GM19455 (cell line): ENCODE data around the gene CTNND2.
"Not testable (repeated sequence)": the region's sequence is repeated elsewhere in the genome, so short reads cannot be mapped to it uniquely, and the experiment has no call there.

Source experiments
- ATAC-seq: cut with Tn5 transposase; IDR thresholded peaks from one replicate; pipeline ENCODE4 v1.9.1; 2021; ENCODE audit not compliant: unreplicated experiment

CTNND2 gene

DNA sequence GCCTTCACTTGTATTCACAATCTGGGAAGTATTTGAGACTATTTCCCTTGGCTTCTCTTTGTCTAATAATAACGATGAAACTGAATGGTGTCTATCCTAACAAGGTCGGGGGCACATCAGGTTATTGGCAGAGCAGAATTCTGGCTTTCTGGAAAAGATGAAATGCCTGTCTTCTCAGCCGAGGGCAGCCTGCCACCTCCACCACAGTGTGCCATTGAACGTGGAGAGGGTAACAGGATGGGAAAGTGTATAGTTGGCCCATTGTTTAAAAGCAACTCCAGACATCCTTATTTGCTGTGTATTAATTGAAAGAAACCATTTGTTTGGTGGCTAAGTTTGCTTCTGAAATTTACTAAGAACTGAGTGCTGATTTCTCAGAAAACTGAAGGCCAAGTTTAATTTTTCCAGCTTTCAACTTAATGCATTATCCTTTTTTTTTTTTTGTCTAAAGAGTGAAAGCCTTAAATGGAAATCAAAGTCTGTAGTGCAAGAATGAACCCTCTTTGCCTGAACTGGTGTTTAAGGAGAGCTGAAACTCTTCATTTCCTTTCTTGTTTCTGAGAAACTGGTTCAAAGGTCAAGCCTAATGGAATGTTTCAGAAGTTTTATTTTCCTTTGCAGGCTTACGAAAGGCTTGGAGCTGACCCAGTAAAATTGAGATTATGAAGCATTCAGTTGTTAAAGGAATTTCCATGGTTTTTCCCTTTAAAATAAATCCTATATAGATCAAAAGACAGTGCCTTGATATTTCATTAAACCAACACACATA is 579.5 kb downstream of the CTNND2 start:
- ATAC-seq = no peak

DNA sequence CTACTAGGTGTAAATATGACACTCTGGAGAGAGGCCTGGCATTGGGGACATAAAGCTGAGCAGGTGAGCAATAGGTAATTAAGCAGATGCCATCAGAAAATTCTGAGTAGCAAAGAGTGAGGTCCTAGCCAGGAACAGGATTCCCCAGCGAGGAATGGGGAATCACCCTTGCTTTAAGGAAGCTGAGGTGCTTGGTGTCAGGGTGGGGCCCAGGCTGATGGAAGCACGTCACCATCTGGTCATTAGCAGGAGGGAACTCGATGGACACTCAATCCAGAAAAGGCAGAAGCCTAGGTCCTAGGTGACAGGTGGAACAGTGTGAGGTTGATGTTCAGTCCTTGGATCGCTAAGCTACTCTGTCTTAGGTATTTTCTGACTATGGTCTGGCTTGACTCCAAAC is 580.5 kb downstream of the CTNND2 start:
- no peak for ATAC-seq

DNA sequence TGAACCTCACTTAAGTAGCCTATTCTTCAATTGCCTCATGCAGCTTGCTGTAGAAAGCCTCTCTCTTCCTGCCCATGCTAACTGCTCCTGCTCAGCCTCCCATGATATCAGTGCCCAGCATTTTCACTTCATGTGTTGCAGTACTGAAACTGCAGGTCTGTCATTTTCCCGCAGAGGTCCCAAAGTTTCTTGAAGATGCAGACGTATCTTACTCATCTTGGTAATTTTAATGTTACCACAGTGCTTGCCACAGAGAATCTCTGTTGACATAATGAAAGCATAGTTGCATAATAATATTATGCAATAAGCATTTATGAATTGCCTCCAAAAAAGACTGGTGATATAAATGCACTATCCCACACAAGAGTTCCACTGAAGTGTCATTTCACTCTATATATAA is 582.1 kb downstream of the CTNND2 start:
- no peak for ATAC-seq

- no peak for ATAC-seq
Observed at GRCh38 chr5:11319836-11320580, 584.2 kb downstream of the CTNND2 start.

GRCh38 chr5:11313694-11314093 is 590.6 kb downstream of the CTNND2 start:
- not testable (repeated sequence) for ATAC-seq

DNA sequence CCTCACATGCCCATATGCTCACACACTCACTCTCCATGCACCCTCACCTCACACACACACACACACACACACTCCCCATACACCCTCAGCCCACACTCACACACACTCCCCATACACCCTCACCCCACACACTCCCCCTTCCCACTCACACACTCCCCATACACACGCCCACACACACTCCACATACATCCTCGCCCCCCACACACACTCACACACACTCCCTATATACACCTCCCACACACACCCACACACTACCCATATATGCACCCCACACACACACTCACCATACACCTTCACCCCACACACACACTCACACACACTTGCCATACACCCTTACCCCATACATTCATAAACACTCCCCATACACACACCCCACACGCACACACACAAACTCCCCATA is 592.5 kb downstream of the CTNND2 start:
- no peak for ATAC-seq

DNA sequence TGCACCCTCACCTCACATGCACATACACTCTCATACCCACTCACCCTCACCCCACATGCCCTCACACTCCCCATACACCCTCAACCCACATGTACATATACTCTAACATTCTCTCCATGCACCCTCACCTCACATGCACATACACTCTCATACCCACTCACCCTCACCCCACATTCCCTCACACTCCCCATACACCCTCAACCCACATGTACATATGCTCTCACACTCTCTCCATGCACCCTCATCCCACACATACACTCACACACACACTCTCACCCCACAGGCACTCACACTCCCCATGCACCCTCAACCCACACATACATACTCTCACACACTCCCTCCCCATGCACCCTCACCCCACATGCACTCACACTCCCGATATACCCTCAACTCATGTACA is 593.0 kb downstream of the CTNND2 start:
- no peak for ATAC-seq

- no peak for ATAC-seq
Observed at GRCh38 chr5:11310158-11310557, 594.1 kb downstream of the CTNND2 start.

- no peak for ATAC-seq
Observed at GRCh38 chr5:11306365-11306764, 597.9 kb downstream of the CTNND2 start.

GRCh38 chr5:11305245-11305644 is 599.0 kb downstream of the CTNND2 start:
- no peak for ATAC-seq

DNA sequence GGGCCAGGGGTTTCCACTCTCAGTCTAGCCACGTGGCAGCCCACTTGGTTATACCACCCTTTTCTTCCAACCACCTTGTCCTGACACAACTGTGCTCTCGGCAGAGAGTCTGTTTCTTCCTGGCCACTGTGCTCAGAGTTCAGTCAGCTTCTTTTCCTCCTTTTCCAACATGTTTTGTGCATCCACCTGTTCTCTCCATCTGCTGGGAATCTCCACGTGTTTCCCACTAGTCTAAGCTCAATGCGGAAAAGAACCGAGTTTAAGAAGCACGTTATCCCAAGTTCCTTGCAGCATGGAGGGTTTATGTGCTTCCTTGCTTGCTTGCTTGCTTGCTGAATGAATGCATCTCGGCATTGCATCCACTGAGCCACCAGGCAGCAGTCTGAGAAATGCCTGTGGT is 599.6 kb downstream of the CTNND2 start:
- no peak for ATAC-seq

DNA sequence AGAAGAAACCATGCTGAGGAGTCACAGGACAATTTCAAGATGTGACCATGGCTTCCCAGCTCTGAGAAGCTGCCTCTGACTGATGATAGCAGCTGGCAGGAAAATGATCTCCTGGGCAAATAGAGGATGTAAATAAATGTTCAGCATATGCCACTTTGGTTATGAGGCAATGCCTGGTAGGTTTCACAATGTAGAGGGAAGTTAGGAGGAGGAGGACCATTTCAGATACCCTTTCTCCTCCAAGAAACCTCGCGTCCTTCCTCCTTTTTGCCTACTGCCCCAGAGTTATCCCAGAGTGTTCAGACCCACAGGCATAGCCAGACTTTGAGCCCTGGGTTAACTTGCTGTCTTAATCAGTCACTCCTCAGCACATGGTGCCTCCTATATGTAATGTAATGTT is 601.6 kb downstream of the CTNND2 start:
- no peak for ATAC-seq

DNA sequence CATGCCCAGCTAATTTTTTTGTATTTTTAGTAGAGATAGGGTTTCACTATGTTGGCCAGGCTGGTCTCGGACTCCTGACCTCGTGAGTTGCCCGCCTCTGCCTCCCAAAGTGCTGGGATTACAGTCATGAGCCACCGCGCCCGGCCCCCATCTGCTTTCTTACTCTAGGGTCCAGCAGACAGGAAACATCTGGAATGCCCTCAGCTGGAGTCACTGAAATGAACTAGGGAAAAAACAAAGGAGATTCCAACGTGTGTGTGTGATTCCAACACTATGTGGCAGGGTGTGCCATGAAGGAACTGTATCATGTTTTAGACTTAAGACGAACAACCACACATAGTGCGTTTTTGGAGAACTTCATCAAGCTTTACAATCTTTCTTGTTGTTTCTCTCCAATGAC is 603.1 kb downstream of the CTNND2 start:
- ATAC-seq = no peak

DNA sequence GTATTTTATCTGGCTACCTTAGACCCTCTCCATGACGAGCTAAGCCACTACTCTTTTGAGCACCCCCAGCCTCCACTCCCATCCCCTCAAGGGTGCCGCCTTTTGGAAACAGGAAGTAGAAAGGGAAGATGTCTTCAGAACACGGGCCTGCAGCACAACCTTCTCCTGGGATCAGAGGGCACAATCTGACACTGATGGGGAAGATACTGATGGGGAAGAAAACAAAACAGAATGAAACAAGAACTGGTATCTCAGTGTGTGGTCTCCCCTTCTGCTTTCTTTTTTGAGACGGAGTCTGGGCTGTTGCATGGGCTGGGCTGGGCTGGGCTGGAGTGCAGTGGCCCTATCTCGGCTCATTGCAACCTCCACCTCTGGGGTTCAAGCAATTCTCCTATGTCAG is 603.5 kb downstream of the CTNND2 start:
- ATAC-seq = no peak

DNA sequence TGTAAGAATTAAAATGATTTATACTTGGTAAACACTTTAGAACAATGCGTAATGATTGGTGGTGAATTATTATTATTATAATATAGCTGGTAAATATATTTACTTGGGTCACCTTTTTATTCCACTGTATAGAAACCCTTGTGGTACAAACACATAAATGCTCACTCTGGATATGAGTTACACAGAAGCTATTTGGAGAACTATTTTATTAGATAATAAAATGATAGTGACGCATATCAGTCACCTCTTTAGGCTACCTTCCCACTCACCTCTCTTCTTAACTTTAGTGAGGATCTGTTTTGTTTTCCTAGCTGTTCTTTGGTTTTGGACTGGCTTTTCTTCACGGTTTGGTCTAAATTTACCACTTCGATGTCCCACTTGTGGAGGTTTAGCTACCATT is 605.4 kb downstream of the CTNND2 start:
- no peak for ATAC-seq

- no peak for ATAC-seq
Observed at GRCh38 chr5:11293523-11293922, 610.7 kb downstream of the CTNND2 start.

DNA sequence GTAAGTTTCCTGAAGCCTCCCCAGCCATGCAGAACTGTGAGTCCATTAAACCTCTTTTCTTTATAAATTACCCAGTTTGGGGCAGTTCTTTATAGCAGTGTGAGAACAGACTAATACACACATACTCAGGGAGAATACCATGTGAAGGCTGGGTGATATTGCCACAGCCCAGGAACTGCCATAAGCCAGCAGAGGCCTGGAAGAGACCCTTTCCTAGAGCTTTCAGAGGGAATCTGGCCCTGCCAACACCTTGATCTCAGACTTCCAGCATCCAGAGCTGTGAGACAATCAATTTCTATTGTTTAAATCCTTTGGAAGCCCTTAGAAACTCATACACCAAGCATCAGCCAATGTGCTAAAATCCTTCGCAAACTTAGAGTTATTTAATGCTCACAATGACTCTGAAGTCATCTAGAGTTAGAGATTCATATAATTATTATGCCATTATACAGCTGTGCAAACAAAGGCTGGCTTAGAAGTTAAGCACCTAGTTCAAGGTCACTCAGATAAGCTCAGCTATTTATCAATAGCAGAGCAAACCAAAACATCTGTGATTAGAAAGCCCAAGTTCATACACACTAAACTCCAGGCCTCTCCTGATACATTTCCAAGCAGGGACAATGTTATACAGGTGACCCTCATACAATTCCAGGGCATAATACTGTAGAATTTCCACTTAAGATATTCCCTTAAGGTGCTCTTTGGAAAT is 611.4 kb downstream of the CTNND2 start:
- ATAC-seq = no peak

DNA sequence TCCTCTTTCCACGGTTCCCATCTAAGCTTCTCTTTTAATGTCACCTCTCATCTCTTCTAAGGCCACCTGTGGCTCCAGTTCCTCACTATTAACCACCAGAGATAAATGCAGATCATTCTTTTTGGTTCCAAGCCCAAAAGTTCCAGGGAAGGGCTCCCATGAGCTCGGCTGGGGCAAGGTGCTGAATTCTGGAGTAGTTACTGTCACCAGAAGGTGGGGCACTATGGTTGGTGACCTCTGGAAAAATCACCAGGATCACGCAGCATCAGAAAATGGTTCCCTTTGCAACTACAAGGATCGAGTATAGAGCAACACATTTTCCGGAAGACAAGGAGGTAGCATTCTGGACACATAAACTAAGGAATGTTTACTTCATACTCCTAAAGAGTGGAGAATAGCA is 614.5 kb downstream of the CTNND2 start:
- no peak for ATAC-seq

GRCh38 chr5:11289208-11289607 is 615.0 kb downstream of the CTNND2 start:
- ATAC-seq = no peak

GRCh38 chr5:11281842-11282241 is 622.4 kb downstream of the CTNND2 start:
- ATAC-seq = no peak

- no peak for ATAC-seq
Observed at GRCh38 chr5:11277323-11277722, 626.9 kb downstream of the CTNND2 start.
